ENCODE results near the gene STUM.

- TF ChIP-seq, protein P1, sequence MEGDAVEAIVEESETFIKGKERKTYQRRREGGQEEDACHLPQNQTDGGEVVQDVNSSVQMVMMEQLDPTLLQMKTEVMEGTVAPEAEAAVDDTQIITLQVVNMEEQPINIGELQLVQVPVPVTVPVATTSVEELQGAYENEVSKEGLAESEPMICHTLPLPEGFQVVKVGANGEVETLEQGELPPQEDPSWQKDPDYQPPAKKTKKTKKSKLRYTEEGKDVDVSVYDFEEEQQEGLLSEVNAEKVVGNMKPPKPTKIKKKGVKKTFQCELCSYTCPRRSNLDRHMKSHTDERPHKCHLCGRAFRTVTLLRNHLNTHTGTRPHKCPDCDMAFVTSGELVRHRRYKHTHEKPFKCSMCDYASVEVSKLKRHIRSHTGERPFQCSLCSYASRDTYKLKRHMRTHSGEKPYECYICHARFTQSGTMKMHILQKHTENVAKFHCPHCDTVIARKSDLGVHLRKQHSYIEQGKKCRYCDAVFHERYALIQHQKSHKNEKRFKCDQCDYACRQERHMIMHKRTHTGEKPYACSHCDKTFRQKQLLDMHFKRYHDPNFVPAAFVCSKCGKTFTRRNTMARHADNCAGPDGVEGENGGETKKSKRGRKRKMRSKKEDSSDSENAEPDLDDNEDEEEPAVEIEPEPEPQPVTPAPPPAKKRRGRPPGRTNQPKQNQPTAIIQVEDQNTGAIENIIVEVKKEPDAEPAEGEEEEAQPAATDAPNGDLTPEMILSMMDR (conservative IDR thresholded peaks at IDR 0.05 in 1 of 2, IDR thresholded peaks at IDR 0.05 in 1 of 2; ENCODE audit: low read depth in 1 of 2, low read length in 2 of 2): no peak
- no peak for TF ChIP-seq EZH2 (IDR thresholded peaks at IDR 0.05; ENCODE audit: low read length, missing control alignments)
Observed at GRCh38 chr1:226530591-226530990, 18.0 kb upstream of the STUM start.

All from fibroblast of lung (primary cell).